Measurements from ENCODE around the gene TPRA1. TPM values are rescaled to one million over a fixed set of nuclear protein-coding genes. Genes with fewer than 3 reads are reported as not detected.

The TPRA1 gene
- total RNA-seq, 4 donors from 2014 or later: 36.2 to 47.5 (median 43.2) TPM

GRCh38 chr3:127634653-127635052 lies 44.1 kb upstream of the TPRA1 start:
- intact Hi-C loops (cut with DNase I): no loop called here
- Histone ChIP-seq H3K4me3 (replicated peaks in 1 of 3) (no peak overlapping the region), H3K9me3 (no peaks in the 10 kb centered on the region), H3K27me3 (no peaks in the 10 kb centered on the region), H3K4me1 (peaks cover 3% of the 10 kb centered on the region in 2 donors), H3K27ac (no peak overlapping the region), H3K36me3 (no peaks in the 10 kb centered on the region)
- no peak for TF ChIP-seq POLR2A (IDR thresholded peaks at IDR 0.05)
- no peak for TF ChIP-seq CTCF (IDR thresholded peaks at IDR 0.05)
- DNase-seq: no peak
- 87 to 89% methylated on average over 12 of the region's 12 CpGs for WGBS, 2 donors

- whole genome bisulfite sequencing, 2 donors: 51 to 72% methylated on average over 8 of the region's 8 CpGs
- H3K4me1 ChIP-seq: peaks cover 6 to 7% of the 10 kb centered on the region in 2 donors
- H3K4me3 ChIP-seq (replicated peaks in 1 of 3): no peak overlapping the region
- intact Hi-C loops (cut with DNase I): no loop called here
- H3K9me3 ChIP-seq: no peaks in the 10 kb centered on the region
- H3K27ac ChIP-seq: no peak overlapping the region
- no peak for TF ChIP-seq POLR2A (IDR thresholded peaks at IDR 0.05)
- TF ChIP-seq CTCF (IDR thresholded peaks at IDR 0.05): no peak
- H3K36me3 ChIP-seq: no peaks in the 10 kb centered on the region
- no peaks in the 10 kb centered on the region for H3K27me3 ChIP-seq
- peak in 1 of 2 donors; percentile 13 for DNase-seq
Measured at GRCh38 chr3:127632035-127632820, 41.7 kb upstream of the TPRA1 start.

- Histone ChIP-seq H3K9me3 (no peaks in the 10 kb centered on the region), H3K4me3 (replicated peaks in 1 of 3) (no peak overlapping the region), H3K36me3 (no peaks in the 10 kb centered on the region), H3K4me1 (peaks cover 6 to 7% of the 10 kb centered on the region in 2 donors), H3K27ac (no peak overlapping the region), H3K27me3 (no peaks in the 10 kb centered on the region)
- WGBS, 2 donors: 69 to 74% methylated on average over 12 of the region's 12 CpGs
- TF ChIP-seq CTCF (IDR thresholded peaks at IDR 0.05) (no peak), POLR2A (IDR thresholded peaks at IDR 0.05) (no peak)
- DNase-seq: no peak
- intact Hi-C loops (cut with DNase I): no loop called here
Measured at GRCh38 chr3:127630811-127631714, 40.5 kb upstream of the TPRA1 start.

GRCh38 chr3:127629467-127630403 lies 39.2 kb upstream of the TPRA1 start:
- Histone ChIP-seq H3K36me3 (no peaks in the 10 kb centered on the region), H3K9me3 (no peaks in the 10 kb centered on the region), H3K4me3 (replicated peaks in 1 of 3) (peak overlapping the region in 1 of 3 donors; percentile 34), H3K27ac (no peak overlapping the region), H3K4me1 (peaks cover 6 to 7% of the 10 kb centered on the region in 2 donors), H3K27me3 (no peaks in the 10 kb centered on the region)
- peak; percentile 13 to 19 for DNase-seq
- no peak for TF ChIP-seq CTCF (IDR thresholded peaks at IDR 0.05)
- intact Hi-C loops (cut with DNase I): no loop called here
- 28 to 40% methylated on average over 37 to 42 of the region's 65 CpGs for WGBS, 2 donors

All from thyroid gland (tissue), 4 donors.